HepG2 (cell line): ENCODE data around the gene ARPC1A. TPM values are rescaled to one million over a fixed set of nuclear protein-coding genes. Genes with fewer than 3 reads are reported as not detected.

Experiments
- CBX2 ChIP-seq, 2 experiments: fragments of 200-600 bp in 1 of 2; sonication (generic); formaldehyde crosslinking in 1 of 2; IDR thresholded peaks; 2 replicates each; pipeline versions ENCODE4 v1.7.0 to v1.8.1; 2018 to 2022; ENCODE audit warnings: low read depth in 2 of 2, low read length in 1 of 2, mild to moderate bottlenecking in 1 of 2, missing genetic modification reagents in 1 of 2
- HMG20A ChIP-seq: IDR thresholded peaks from 2 replicates; pipeline ENCODE4 v1.6.1; 2016; ENCODE audit warnings: borderline replicate concordance
- KDM5A ChIP-seq: fragments of 200-600 bp; sonication (generic); IDR thresholded peaks from 2 replicates; pipeline ENCODE4 v1.7.0; 2018; ENCODE audit warnings: antibody characterized with exemption, mild to moderate bottlenecking, low read length, borderline replicate concordance
- MEIS1 ChIP-seq: sonication (generic); formaldehyde crosslinking; IDR thresholded peaks from 2 replicates; pipeline ENCODE4 v1.9.0; 2021; ENCODE audit warnings: mild to moderate bottlenecking, missing genetic modification reagents, moderate library complexity, borderline replicate concordance
- NFE2 ChIP-seq: sonication (generic); formaldehyde crosslinking; IDR thresholded peaks from 2 replicates; pipeline ENCODE4 v1.4.0; 2020; ENCODE audit warnings: missing genetic modification reagents
- TGIF2 ChIP-seq: IDR thresholded peaks from 2 replicates; pipeline ENCODE4 v1.6.1; 2016; ENCODE audit warnings: control low read depth, missing compliant biosample characterization
- ZNF33B ChIP-seq: sonication (generic); formaldehyde crosslinking; IDR thresholded peaks from 2 replicates; pipeline ENCODE4 v1.5.1; 2020; ENCODE audit warnings: mild to moderate bottlenecking, missing genetic modification reagents
- ZNF552 ChIP-seq: sonication (generic); formaldehyde crosslinking; IDR thresholded peaks from 2 replicates; pipeline ENCODE4 v1.9.0; 2022; ENCODE audit warnings: missing genetic modification reagents, mild to moderate bottlenecking, borderline replicate concordance
- ZNF740 ChIP-seq: sonication (generic); formaldehyde crosslinking; IDR thresholded peaks from 2 replicates; pipeline ENCODE4 v1.4.0; 2020; ENCODE audit warnings: missing genetic modification reagents
- polyA plus RNA-seq, 8 experiments: library from polyadenylated mRNA; depleted of rRNA in 3 of 8; stranded (reverse) in 7 of 8; unstranded in 1 of 8; fragments of >200 nt; fragmentation: Illumina TruSeq in 4 of 8; extraction: Trizol in 4 of 8; gene quantifications; 2 replicates each; pipeline versions ENCODE4 v1.2.1 to v1.2.3, GENCODE V29; 2011 to 2016; ENCODE audit warnings: low read depth in 4 of 8, missing spikeins in 1 of 8, mixed read lengths in 1 of 8; ENCODE audit not compliant: insufficient read depth in 1 of 8
- total RNA-seq, 5 experiments: library from RNA; depleted of rRNA; stranded (reverse); fragments of >200 nt; fragmentation: Illumina TruSeq; extraction: Trizol; gene quantifications; 2 replicates each; pipeline ENCODE4 v1.2.3, GENCODE V29; 2016; ENCODE audit warnings: low read depth in 1 of 5
- TF ChIP-seq, protein P1 (sequence below): sonication (generic); formaldehyde crosslinking; IDR thresholded peaks from 2 replicates; pipeline ENCODE4 v1.4.0; 2020; ENCODE audit warnings: mild to moderate bottlenecking, missing genetic modification reagents
- TF ChIP-seq, protein P2 (sequence below): sonication (generic); formaldehyde crosslinking; IDR thresholded peaks from 2 replicates; pipeline ENCODE4 v1.5.0; 2020; ENCODE audit warnings: missing genetic modification reagents
- TF ChIP-seq, protein P3 (sequence below): sonication (generic); formaldehyde crosslinking; IDR thresholded peaks from 2 replicates; pipeline ENCODE4 v1.4.0; 2020; ENCODE audit warnings: missing genetic modification reagents

ARPC1A gene
- total and polyA plus RNA-seq, 2 of the 13 experiments (the other 11 are each of a cell fraction or from before 2014, with no cell fraction given) = 44.3 to 88.5 TPM

DNA sequence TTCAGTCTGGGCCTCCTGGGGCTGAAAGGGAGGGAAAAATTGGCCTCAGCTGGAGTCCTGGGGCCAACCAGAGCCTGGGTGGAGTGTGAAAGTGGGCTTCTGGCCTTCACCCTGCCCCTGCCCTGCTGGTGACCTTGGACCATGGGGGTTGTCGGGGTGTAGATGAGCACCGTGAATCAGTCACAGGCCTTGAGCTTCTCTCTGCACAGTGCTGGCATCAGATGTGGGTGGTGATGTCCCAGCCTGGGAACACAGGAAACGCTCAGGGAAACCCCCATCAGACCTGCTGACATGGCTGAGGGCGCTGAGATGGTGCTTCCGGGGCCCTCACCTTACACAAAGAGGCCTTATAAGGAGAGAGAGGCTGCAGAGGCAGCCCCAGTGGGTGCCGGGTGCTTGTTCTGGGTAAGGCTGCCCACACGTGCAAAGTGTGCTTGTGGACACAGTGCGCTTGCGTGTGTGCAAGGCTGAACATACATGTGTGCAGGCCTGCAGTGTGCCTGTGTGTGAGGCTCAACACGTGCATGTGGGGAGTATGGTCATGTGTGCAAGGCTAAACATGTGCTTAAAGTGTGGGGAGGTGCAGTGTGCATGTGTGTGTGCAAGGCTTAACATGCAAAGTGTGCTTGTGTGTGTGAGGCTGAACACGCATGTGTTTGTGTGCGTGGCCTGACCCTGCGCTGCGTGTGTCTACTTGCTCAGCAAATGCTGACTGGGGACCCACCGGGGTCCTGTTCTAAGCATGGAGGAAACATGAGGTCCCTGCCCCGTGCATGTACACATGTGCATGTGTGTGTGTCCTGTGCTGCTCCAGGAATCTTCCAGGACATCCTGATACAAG is 55.3 kb downstream of the ARPC1A start (continued):
- TF ChIP-seq, protein P1, sequence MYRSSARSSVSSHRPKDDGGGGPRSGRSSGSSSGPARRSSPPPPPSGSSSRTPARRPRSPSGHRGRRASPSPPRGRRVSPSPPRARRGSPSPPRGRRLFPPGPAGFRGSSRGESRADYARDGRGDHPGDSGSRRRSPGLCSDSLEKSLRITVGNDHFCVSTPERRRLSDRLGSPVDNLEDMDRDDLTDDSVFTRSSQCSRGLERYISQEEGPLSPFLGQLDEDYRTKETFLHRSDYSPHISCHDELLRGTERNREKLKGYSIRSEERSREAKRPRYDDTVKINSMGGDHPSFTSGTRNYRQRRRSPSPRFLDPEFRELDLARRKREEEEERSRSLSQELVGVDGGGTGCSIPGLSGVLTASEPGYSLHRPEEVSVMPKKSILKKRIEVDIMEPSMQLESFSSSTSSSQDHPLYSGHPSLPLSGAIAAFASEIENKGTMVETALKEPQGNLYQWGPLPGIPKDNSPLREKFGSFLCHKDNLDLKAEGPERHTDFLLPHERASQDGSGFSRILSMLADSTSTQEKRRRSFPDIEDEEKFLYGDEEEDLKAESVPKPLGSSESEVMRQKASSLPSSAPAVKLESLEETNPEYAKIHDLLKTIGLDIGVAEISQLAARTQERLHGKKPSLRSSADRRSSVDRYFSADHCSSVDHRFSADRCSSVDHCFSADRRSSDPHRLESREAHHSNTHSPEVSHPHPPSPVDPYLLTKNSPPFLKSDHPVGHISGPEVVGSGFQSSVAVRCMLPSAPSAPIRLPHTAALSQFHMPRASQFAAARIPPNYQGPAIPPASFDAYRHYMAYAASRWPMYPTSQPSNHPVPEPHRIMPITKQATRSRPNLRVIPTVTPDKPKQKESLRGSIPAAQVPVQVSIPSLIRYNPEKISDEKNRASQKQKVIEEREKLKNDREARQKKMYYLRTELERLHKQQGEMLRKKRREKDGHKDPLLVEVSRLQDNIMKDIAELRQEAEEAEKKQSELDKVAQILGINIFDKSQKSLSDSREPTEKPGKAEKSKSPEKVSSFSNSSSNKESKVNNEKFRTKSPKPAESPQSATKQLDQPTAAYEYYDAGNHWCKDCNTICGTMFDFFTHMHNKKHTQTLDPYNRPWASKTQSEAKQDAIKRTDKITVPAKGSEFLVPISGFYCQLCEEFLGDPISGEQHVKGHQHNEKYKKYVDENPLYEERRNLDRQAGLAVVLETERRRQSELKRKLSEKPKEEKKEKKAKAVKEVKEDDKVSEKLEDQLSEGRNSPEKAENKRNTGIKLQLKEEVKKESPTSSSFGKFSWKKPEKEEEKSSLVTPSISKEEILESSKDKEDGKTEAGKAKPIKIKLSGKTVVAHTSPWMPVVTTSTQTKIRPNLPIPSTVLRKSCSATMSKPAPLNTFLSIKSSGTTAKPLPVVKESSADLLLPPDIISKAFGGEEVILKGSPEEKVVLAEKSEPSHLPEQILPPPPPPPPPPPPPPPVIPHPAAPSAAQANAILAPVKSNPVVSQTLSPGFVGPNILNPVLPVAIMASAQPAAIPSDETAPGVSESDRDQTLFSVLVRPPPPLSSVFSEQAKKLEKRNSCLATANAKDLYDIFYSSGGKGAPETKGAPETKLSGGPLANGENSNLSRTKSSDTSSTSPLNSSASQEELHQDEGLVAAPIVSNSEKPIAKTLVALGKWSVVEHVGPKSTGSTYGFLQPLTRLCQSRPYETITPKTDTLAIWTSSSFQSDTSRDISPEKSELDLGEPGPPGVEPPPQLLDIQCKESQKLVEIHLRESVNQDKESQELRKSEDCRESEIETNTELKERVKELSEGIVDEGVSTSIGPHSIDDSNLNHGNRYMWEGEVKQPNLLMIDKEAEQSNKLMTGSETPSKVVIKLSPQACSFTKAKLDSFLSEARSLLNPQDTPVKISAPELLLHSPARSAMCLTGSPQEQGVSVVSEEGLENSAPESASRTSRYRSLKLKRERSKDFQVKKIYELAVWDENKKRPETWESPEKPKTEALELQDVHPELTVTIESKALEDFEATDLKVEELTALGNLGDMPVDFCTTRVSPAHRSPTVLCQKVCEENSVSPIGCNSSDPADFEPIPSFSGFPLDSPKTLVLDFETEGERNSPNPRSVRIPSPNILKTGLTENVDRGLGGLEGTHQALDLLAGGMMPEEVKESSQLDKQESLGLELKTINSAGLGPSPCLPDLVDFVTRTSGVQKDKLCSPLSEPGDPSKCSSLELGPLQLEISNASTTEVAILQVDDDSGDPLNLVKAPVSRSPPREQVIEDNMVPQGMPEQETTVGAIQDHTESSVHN (CRISPR knock-in tag) = no peak
- no peak for TF ChIP-seq ZNF552 (CRISPR knock-in tag)
- TF ChIP-seq, protein P2, sequence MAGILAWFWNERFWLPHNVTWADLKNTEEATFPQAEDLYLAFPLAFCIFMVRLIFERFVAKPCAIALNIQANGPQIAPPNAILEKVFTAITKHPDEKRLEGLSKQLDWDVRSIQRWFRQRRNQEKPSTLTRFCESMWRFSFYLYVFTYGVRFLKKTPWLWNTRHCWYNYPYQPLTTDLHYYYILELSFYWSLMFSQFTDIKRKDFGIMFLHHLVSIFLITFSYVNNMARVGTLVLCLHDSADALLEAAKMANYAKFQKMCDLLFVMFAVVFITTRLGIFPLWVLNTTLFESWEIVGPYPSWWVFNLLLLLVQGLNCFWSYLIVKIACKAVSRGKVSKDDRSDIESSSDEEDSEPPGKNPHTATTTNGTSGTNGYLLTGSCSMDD (CRISPR knock-in tag) = no peak
- TF ChIP-seq MEIS1 (CRISPR knock-in tag) = no peak
- TF ChIP-seq HMG20A (CRISPR knock-in tag) = no peak
- no peak for TF ChIP-seq NFE2 (CRISPR knock-in tag)
- TF ChIP-seq, protein P3, sequence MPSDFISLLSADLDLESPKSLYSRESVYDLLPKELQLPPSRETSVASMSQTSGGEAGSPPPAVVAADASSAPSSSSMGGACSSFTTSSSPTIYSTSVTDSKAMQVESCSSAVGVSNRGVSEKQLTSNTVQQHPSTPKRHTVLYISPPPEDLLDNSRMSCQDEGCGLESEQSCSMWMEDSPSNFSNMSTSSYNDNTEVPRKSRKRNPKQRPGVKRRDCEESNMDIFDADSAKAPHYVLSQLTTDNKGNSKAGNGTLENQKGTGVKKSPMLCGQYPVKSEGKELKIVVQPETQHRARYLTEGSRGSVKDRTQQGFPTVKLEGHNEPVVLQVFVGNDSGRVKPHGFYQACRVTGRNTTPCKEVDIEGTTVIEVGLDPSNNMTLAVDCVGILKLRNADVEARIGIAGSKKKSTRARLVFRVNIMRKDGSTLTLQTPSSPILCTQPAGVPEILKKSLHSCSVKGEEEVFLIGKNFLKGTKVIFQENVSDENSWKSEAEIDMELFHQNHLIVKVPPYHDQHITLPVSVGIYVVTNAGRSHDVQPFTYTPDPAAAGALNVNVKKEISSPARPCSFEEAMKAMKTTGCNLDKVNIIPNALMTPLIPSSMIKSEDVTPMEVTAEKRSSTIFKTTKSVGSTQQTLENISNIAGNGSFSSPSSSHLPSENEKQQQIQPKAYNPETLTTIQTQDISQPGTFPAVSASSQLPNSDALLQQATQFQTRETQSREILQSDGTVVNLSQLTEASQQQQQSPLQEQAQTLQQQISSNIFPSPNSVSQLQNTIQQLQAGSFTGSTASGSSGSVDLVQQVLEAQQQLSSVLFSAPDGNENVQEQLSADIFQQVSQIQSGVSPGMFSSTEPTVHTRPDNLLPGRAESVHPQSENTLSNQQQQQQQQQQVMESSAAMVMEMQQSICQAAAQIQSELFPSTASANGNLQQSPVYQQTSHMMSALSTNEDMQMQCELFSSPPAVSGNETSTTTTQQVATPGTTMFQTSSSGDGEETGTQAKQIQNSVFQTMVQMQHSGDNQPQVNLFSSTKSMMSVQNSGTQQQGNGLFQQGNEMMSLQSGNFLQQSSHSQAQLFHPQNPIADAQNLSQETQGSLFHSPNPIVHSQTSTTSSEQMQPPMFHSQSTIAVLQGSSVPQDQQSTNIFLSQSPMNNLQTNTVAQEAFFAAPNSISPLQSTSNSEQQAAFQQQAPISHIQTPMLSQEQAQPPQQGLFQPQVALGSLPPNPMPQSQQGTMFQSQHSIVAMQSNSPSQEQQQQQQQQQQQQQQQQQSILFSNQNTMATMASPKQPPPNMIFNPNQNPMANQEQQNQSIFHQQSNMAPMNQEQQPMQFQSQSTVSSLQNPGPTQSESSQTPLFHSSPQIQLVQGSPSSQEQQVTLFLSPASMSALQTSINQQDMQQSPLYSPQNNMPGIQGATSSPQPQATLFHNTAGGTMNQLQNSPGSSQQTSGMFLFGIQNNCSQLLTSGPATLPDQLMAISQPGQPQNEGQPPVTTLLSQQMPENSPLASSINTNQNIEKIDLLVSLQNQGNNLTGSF (CRISPR knock-in tag) = no peak
- no peak for TF ChIP-seq KDM5A
- TF ChIP-seq TGIF2 (CRISPR knock-in tag) = no peak
- TF ChIP-seq ZNF740 (CRISPR knock-in tag) = no peak
- TF ChIP-seq CBX2 (IDR thresholded peaks at IDR 0.05; ENCODE audit: low read depth, low read length) = no peak
- TF ChIP-seq CBX2 (CRISPR knock-in tag; IDR thresholded peaks at IDR 0.05; ENCODE audit: low read depth) = no peak
- TF ChIP-seq ZNF33B (CRISPR knock-in tag) = 0 out of 2 replicates have a peak, but pooled peaks have one; percentile 13
